Ovary (tissue), 9 donors: Measurements from ENCODE around the gene NADSYN1. TPM values are rescaled to one million over a fixed set of nuclear protein-coding genes. Genes with fewer than 3 reads are reported as not detected.
A peak's percentile ranks its signal among the peaks of the same experiment; 100 is the strongest.

ENCODE experiments used
- DNase-seq, 5 donors: peaks; one replicate each; pipeline ENCODE4 v3.0.0-alpha.2; 2019 to 2020
- H3K27ac ChIP-seq, 2 donors: fragments of 200-600 bp; one replicate each; pipeline versions ENCODE4 v1.5.1 to v1.8.0; 2019 to 2022
- H3K27me3 ChIP-seq: fragments of 200-600 bp; one replicate; pipeline ENCODE4 v1.8.0; 2022
- H3K36me3 ChIP-seq: fragments of 200-600 bp; sonication (generic); one replicate; pipeline ENCODE4 v1.5.1; 2019
- H3K4me1 ChIP-seq: one replicate; pipeline ENCODE4 v1.8.1; 2013; ENCODE audit warnings: mild to moderate bottlenecking, moderate library complexity; ENCODE audit not compliant: insufficient read depth
- H3K4me3 ChIP-seq: fragments of 200-600 bp; sonication (generic); one replicate; pipeline ENCODE4 v1.5.1; 2017
- H3K9me3 ChIP-seq, 2 donors: fragments of 200-600 bp in 1 of 2; sonication (generic) in 1 of 2; one replicate each; pipeline versions ENCODE4 v1.5.1 to v1.8.1; 2013 to 2019; ENCODE audit warnings: mild to moderate bottlenecking in 1 of 2, moderate library complexity in 1 of 2
- CTCF ChIP-seq, 3 donors: fragments of 450-650 bp in 2 of 3; fragments of 200-600 bp in 1 of 3; IDR thresholded peaks; one replicate each; pipeline versions ENCODE4 v1.5.1 to v1.8.0; 2016 to 2022; ENCODE audit warnings: antibody characterized with exemption in 3 of 3, mild to moderate bottlenecking in 1 of 3
- EP300 ChIP-seq: sonication (generic); formaldehyde crosslinking; IDR thresholded peaks from one replicate; pipeline ENCODE4 v1.6.1; 2017; ENCODE audit warnings: antibody characterized with exemption
- POLR2A ChIP-seq: fragments of 450-650 bp; IDR thresholded peaks from one replicate; pipeline ENCODE4 v1.6.1; 2017; ENCODE audit warnings: antibody characterized with exemption, mild to moderate bottlenecking, moderate library complexity
- WGBS, 3 donors: extraction: QIAGEN DNeasy Blood & Tissue Kit in 1 of 3; methylation state at CpG; one replicate each; pipeline versions ENCODE4 v1.1.5 to v1.1.7; 2013 to 2017; 5-methylcytosine and 5-hydroxymethylcytosine counted together
- intact Hi-C, 4 donors: fragments of 100-400 bp; cut with DNase I; formaldehyde crosslinking; loops; one replicate each; pipeline versions ENCODE4 v1.11.0 to v1.15.1; 2022 to 2023
- polyA plus RNA-seq, 2 donors: library from polyadenylated mRNA; stranded (reverse); fragments of 200-250 nt in 1 of 2; fragments of 350-450 nt in 1 of 2; fragmentation: Illumina TruSeq in 1 of 2; extraction: RNeasy Lipid Tissue Mini Kit (QIAGEN cat#74804) in 1 of 2; gene quantifications; one replicate each; pipeline ENCODE4 v1.2.3, GENCODE V29; 2013 to 2014
- total RNA-seq, 7 donors: library from RNA; depleted of rRNA in 2 of 7; stranded (reverse); fragments of >200 nt in 2 of 7; fragmentation: NEBNext Ultra II Directional in 3 of 7; extraction: Animal tissue kit (Norgen Biotek cat#: 25700) in 3 of 7; gene quantifications; one replicate each; pipeline versions ENCODE4 v1.1.0 to v1.2.4, GENCODE V29; 2016 to 2023
- donor health status: DM: no; HTN: no; CAD: no; lungs with moderate emphysema.
- donor health status: DM: no; HTN: no; CAD: no.
- donor health status: Bipolar disorder and iron deficiency.
- donor health status: DM: yes; HTN: yes; CAD: no.
- donor health status: DM: no; HTN: no; CAD: no.
- donor health status: DM: yes; HTN: yes; CAD: no.

The NADSYN1 gene
- total and polyA plus RNA-seq, 9 donors, result 30.8 to 69.0 (median 49.6) TPM

DNA sequence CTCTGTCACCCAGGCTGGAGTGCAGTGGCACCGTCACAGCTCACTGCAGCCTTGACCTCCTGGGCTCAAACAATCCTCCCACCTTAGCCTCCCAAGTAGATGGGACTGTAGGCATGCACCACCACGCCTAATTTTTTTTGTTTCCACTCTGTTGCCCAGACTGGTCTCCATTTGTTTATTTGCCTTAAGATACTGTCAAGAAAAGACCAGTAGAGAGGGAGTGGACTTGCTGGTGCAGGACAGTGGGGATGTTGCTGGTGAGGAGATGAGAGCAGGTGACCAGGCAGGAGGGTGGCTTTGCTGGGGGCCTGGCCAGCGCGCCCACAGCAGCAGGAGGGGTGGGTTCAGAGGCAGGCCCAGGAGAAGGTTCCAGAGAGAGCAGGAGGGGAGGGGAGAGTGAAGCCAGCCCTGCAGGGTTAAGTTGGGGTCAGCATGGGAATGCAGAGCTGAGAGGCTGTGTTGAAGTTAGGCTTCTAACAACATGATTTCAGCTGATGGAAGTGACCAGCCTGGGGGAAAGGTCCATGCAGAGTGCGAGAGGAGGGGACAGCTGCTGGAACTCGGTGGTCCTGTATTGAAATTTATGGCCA is 35.8 kb downstream of the NADSYN1 start:
- no peak for TF ChIP-seq EP300
- TF ChIP-seq CTCF (IDR thresholded peaks at IDR 0.05), result no peak
- TF ChIP-seq POLR2A, result no peak
- peak overlapping the region in 1 of 2 donors; percentile 52 for H3K27ac ChIP-seq
- H3K36me3 ChIP-seq, result no peaks in the 10 kb centered on the region
- intact Hi-C loops, result loop anchor here in 1 of 4 donors (5.0 kb wide), 1 partner anchor 851 kb away; no protein-coding TSS in a partner anchor
- WGBS, 3 donors, result 40 to 55% (median 44%) methylated on average over 6 of the region's 6 CpGs
- peak in 1 of 5 donors; percentile 5 for DNase-seq
- peaks cover 13% of the 10 kb centered on the region for H3K4me1 ChIP-seq
- no peaks in the 10 kb centered on the region for H3K9me3 ChIP-seq
- H3K27me3 ChIP-seq, result no peaks in the 10 kb centered on the region
- H3K4me3 ChIP-seq, result no peak overlapping the region

DNA sequence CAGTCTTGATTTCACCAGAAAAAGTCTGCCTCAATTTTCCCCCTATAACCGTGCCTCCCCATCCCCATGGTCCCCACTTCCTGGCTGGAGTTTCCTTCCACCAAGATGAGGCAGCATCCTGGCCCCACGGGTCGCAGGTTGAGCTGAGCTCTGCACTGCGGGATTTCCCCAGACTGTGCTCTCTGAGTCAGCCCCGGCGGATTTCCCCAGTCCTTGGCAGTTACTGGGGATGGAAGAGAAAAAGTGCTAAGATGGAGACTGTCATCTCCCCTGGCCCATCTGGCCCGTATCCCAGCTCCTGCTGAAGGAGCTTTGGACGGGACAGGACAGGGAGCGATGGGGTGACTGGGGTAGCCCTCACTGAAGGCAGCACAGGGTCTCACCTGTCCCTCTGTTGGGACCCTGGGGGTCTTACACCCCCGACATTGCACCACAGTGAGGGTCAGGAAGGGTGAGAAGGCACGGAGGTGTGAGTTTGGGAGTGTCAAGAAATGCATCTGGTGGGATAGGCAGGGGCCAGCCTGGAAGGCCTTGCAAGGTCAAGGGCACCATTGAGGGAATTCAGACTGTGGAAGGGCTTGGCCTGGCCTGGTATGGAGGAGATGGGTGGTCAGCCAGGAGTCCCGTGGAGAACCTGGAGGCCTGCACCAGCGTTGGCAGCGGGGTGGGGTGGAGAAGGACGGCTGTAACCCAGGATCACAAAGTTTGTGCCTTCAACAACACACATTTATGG is 36.5 kb downstream of the NADSYN1 start:
- intact Hi-C loops, result loop anchor here in 1 of 4 donors (5.0 kb wide), 1 partner anchor 852 kb away; no protein-coding TSS in a partner anchor
- H3K9me3 ChIP-seq, result no peaks in the 10 kb centered on the region
- peaks cover 13% of the 10 kb centered on the region for H3K4me1 ChIP-seq
- WGBS, 3 donors, result 73 to 77% (median 74%) methylated on average over 15 of the region's 15 CpGs
- no peaks in the 10 kb centered on the region for H3K27me3 ChIP-seq
- no peak overlapping the region for H3K4me3 ChIP-seq
- peak in 1 of 5 donors; percentile 20 for DNase-seq
- no peak for TF ChIP-seq POLR2A
- TF ChIP-seq EP300, result no peak
- TF ChIP-seq CTCF (IDR thresholded peaks at IDR 0.05), result no peak
- peak overlapping the region in 1 of 2 donors; percentile 52 for H3K27ac ChIP-seq
- no peaks in the 10 kb centered on the region for H3K36me3 ChIP-seq

- intact Hi-C loops, result no loop called here
- no peak overlapping the region for H3K4me3 ChIP-seq
- H3K36me3 ChIP-seq, result no peaks in the 10 kb centered on the region
- no peaks in the 10 kb centered on the region for H3K9me3 ChIP-seq
- no peak for DNase-seq
- H3K27ac ChIP-seq, result no peak overlapping the region
- H3K27me3 ChIP-seq, result no peaks in the 10 kb centered on the region
- peaks cover 13% of the 10 kb centered on the region for H3K4me1 ChIP-seq
- 93 to 95% (median 94%) methylated on average over 23 of the region's 23 CpGs for WGBS, 3 donors
- TF ChIP-seq EP300 (no peak), POLR2A (no peak), CTCF (IDR thresholded peaks at IDR 0.05) (no peak)
Observed at GRCh38 chr11:71490044-71490730, 37.2 kb downstream of the NADSYN1 start.

DNA sequence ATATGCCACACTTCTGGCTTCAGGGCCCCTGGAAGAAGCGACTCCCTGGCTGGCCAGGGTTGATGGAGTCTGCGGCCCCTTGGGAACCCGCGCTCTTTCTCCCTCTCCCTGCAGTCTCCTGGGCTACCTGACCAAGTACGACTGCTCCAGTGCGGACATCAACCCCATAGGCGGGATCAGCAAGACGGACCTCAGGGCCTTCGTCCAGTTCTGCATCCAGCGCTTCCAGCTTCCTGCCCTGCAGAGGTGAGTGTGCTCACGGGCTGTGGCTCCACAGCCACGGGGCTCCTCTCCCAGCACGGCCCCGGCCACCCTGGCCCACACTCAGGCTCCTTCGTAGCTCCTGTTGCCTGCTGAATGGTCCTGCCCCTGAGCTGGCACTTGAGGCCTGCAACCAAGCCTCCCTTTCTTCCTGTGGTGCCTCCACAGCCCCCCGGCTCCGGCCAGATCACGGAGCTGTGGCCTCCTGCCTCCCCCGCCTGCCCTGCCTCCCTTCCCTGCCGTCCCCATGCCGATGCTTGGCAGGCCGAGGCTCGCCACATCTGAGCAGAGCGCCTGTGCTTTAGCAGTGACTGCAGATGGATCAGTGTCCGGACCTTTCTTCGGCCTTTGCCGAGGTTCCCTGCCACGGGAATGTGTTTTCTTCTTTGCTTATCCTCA is 37.9 kb downstream of the NADSYN1 start:
- Histone ChIP-seq H3K4me1 (peaks cover 13% of the 10 kb centered on the region), H3K27me3 (no peaks in the 10 kb centered on the region), H3K27ac (no peak overlapping the region), H3K4me3 (no peak overlapping the region), H3K9me3 (no peaks in the 10 kb centered on the region), H3K36me3 (no peaks in the 10 kb centered on the region)
- WGBS, 3 donors, result 94 to 95% (median 94%) methylated on average over 28 of the region's 28 CpGs
- TF ChIP-seq POLR2A (no peak), CTCF (IDR thresholded peaks at IDR 0.05) (no peak), EP300 (no peak)
- DNase-seq, result no peak
- intact Hi-C loops, result no loop called here
